GM12878 (cell line): ENCODE results near the gene TOP2B. TPM values are rescaled to one million over a fixed set of nuclear protein-coding genes. Genes with fewer than 3 reads are reported as not detected.

ENCODE experiments used
- ATF2 ChIP-seq: IDR thresholded peaks from 2 replicates; pipeline ENCODE4 v1.6.1; 2012; ENCODE audit warnings: low read length, inconsistent platforms
- CBX3 ChIP-seq: fragments of 200-600 bp; sonication (generic); IDR thresholded peaks from 2 replicates; pipeline ENCODE4 v1.6.1; 2016; ENCODE audit warnings: low read depth, borderline replicate concordance
- EED ChIP-seq: sonication (generic); IDR thresholded peaks from 2 replicates; pipeline ENCODE4 v1.6.1; 2016; ENCODE audit warnings: antibody characterized with exemption, low read depth
- IRF5 ChIP-seq: fragments of 450-650 bp; IDR thresholded peaks from 2 replicates; pipeline ENCODE4 v1.6.1; 2017; ENCODE audit warnings: borderline replicate concordance
- JUND ChIP-seq: IDR thresholded peaks from 2 replicates; pipeline ENCODE4 v1.6.1; 2012; ENCODE audit warnings: low read depth, mild to moderate bottlenecking, low read length, improper control_type of control experiment, moderate library complexity
- MYB ChIP-seq: fragments of 150-350 bp; IDR thresholded peaks from 2 replicates; pipeline ENCODE4 v1.6.1; 2014; ENCODE audit warnings: mild to moderate bottlenecking, low read depth, low read length, borderline replicate concordance
- NFIC ChIP-seq: IDR thresholded peaks from 2 replicates; pipeline ENCODE4 v1.6.1; 2012; ENCODE audit warnings: low read depth, mild to moderate bottlenecking, inconsistent platforms, low read length, moderate library complexity
- NFYA ChIP-seq: IDR thresholded peaks from 2 replicates; pipeline ENCODE4 v1.6.1; 2011; ENCODE audit warnings: low read depth, mild to moderate bottlenecking, low read length, improper control_type of control experiment, borderline replicate concordance
- NR2C2 ChIP-seq: IDR thresholded peaks from 2 replicates; pipeline ENCODE4 v1.6.1; 2011; ENCODE audit warnings: borderline replicate concordance, low read depth; ENCODE audit not compliant: control insufficient read depth, insufficient read length
- PKNOX1 ChIP-seq: fragments of 450-650 bp; IDR thresholded peaks from 2 replicates; pipeline ENCODE4 v1.6.1; 2016; ENCODE audit warnings: mild to moderate bottlenecking
- POU2F2 ChIP-seq: IDR thresholded peaks from 3 replicates; pipeline ENCODE4 v1.6.1; 2011; ENCODE audit warnings: low read depth, mild to moderate bottlenecking, low read length, borderline replicate concordance
- RAD21 ChIP-seq: IDR thresholded peaks from 2 replicates; pipeline ENCODE4 v1.6.1; 2011; ENCODE audit warnings: mild to moderate bottlenecking, low read depth, low read length, moderate library complexity; ENCODE audit not compliant: insufficient read depth
- RCOR1 ChIP-seq: conservative IDR thresholded peaks from 2 replicates; pipeline ENCODE4 v1.6.1; 2012; ENCODE audit warnings: low read depth, low read length, improper control_type of control experiment
- USF2 ChIP-seq: IDR thresholded peaks from 2 replicates; pipeline ENCODE4 v1.6.1; 2011; ENCODE audit warnings: low read depth, low read length, improper control_type of control experiment, borderline replicate concordance
- ZSCAN29 ChIP-seq: fragments of 450-650 bp; IDR thresholded peaks from 2 replicates; pipeline ENCODE4 v1.6.1; 2017; ENCODE audit warnings: mild to moderate bottlenecking, moderate library complexity
- polyA plus RNA-seq, 11 experiments: library from polyadenylated mRNA; depleted of rRNA in 4 of 11; unstranded in 6 of 11; stranded (reverse) in 5 of 11; fragments of >200 nt; fragmentation: Nextera tagmentation in 4 of 11; fragmentation: Illumina TruSeq in 1 of 11; extraction: Ambion mirVana in 4 of 11; extraction: Trizol in 1 of 11; gene quantifications; 1 replicate in 1 of 11; 2 replicates in 10 of 11; pipeline versions ENCODE4 v1.2.1 to v1.2.3, GENCODE V29; 2011 to 2016; ENCODE audit warnings: inconsistent platforms in 2 of 11, missing spikeins in 2 of 11, low read depth in 1 of 11
- total RNA-seq, 4 experiments: library from RNA; depleted of rRNA in 3 of 4; stranded (reverse); fragments of >200 nt in 3 of 4; fragmentation: Illumina TruSeq in 1 of 4; extraction: Trizol in 1 of 4; gene quantifications; 2 replicates each; pipeline versions ENCODE4 v1.2.1 to v1.2.3, GENCODE V29; 2013 to 2021
- TF ChIP-seq, protein P1 (sequence below): fragments of 450-650 bp; IDR thresholded peaks from 2 replicates; pipeline ENCODE4 v1.6.1; 2017; ENCODE audit warnings: mild to moderate bottlenecking, low read depth, inconsistent platforms; ENCODE audit not compliant: poor library complexity, severe bottlenecking
- TF ChIP-seq, protein P2 (sequence below): fragments of 150-350 bp; IDR thresholded peaks from 2 replicates; pipeline ENCODE4 v1.6.1; 2016; ENCODE audit warnings: low read depth, low read length

Gene TOP2B
- total and polyA plus RNA-seq, 10 of the 15 experiments (the other 5 are each of a cell fraction or from before 2014, with no cell fraction given): 28.6 to 134 (median 83.4) TPM

- TF ChIP-seq, protein P1, sequence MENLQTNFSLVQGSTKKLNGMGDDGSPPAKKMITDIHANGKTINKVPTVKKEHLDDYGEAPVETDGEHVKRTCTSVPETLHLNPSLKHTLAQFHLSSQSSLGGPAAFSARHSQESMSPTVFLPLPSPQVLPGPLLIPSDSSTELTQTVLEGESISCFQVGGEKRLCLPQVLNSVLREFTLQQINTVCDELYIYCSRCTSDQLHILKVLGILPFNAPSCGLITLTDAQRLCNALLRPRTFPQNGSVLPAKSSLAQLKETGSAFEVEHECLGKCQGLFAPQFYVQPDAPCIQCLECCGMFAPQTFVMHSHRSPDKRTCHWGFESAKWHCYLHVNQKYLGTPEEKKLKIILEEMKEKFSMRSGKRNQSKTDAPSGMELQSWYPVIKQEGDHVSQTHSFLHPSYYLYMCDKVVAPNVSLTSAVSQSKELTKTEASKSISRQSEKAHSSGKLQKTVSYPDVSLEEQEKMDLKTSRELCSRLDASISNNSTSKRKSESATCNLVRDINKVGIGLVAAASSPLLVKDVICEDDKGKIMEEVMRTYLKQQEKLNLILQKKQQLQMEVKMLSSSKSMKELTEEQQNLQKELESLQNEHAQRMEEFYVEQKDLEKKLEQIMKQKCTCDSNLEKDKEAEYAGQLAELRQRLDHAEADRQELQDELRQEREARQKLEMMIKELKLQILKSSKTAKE: peak; percentile 74
- TF ChIP-seq NR2C2: no peak
- TF ChIP-seq CBX3: no peak
- TF ChIP-seq JUND: no peak
- TF ChIP-seq ZSCAN29: peak; percentile 36
- TF ChIP-seq NFIC: no peak
- TF ChIP-seq EED: peak; percentile 41; the same call in 1 of the 2 replicates
- TF ChIP-seq POU2F2: peak; percentile 35; the same call in 1 of the 3 replicates
- no peak for TF ChIP-seq NFYA
- no peak for TF ChIP-seq RCOR1
- TF ChIP-seq ATF2: peak; percentile 53
- TF ChIP-seq, protein P2, sequence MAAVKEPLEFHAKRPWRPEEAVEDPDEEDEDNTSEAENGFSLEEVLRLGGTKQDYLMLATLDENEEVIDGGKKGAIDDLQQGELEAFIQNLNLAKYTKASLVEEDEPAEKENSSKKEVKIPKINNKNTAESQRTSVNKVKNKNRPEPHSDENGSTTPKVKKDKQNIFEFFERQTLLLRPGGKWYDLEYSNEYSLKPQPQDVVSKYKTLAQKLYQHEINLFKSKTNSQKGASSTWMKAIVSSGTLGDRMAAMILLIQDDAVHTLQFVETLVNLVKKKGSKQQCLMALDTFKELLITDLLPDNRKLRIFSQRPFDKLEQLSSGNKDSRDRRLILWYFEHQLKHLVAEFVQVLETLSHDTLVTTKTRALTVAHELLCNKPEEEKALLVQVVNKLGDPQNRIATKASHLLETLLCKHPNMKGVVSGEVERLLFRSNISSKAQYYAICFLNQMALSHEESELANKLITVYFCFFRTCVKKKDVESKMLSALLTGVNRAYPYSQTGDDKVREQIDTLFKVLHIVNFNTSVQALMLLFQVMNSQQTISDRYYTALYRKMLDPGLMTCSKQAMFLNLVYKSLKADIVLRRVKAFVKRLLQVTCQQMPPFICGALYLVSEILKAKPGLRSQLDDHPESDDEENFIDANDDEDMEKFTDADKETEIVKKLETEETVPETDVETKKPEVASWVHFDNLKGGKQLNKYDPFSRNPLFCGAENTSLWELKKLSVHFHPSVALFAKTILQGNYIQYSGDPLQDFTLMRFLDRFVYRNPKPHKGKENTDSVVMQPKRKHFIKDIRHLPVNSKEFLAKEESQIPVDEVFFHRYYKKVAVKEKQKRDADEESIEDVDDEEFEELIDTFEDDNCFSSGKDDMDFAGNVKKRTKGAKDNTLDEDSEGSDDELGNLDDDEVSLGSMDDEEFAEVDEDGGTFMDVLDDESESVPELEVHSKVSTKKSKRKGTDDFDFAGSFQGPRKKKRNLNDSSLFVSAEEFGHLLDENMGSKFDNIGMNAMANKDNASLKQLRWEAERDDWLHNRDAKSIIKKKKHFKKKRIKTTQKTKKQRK: no peak
- no peak for TF ChIP-seq MYB
- TF ChIP-seq PKNOX1: no peak
- TF ChIP-seq IRF5: no peak
- TF ChIP-seq USF2: no peak
- no peak for TF ChIP-seq RAD21
Observed at GRCh38 chr3:25663869-25664811, 567 bp downstream of the TOP2B start (continued).
